WTC11 (cell line): ENCODE measurements around the gene TTC33.

Experiments used
- CTCF ChIP-seq: fragments of 200-600 bp; IDR thresholded peaks from 2 replicates; pipeline ENCODE4 v1.8.0; 2022; ENCODE audit warnings: antibody characterized with exemption
- E2F5 ChIP-seq: sonication (generic); formaldehyde crosslinking; IDR thresholded peaks from 2 replicates; pipeline ENCODE4 v1.8.1; 2022; ENCODE audit warnings: mild to moderate bottlenecking, moderate library complexity, missing genetic modification reagents
- HMGXB4 ChIP-seq: sonication (generic); formaldehyde crosslinking; IDR thresholded peaks from 2 replicates; pipeline ENCODE4 v1.8.1; 2023; ENCODE audit warnings: mild to moderate bottlenecking, moderate library complexity, missing genetic modification reagents
- SP1 ChIP-seq: sonication (generic); formaldehyde crosslinking; conservative IDR thresholded peaks from 2 replicates; pipeline ENCODE4 v1.8.1; 2022; ENCODE audit warnings: missing genetic modification reagents

GRCh38 chr5:40755407-40756365 lies at the start of gene TTC33:
- TF ChIP-seq CTCF (peak; percentile 19; the same call in 1 of the 2 replicates), HMGXB4 (CRISPR knock-in tag) (peak; percentile 47), SP1 (CRISPR knock-in tag) (peak; percentile 79), E2F5 (CRISPR knock-in tag) (peak; percentile 99)
